Nephron (organoid): ENCODE data around the gene KIAA0040.

Source experiments
- H3K27ac Mint-ChIP-seq, 3 experiments: 2 replicates each; pipeline ENCODE4 v1.8.0; 2020; ENCODE audit warnings: mixed read lengths in 3 of 3, mild to moderate bottlenecking in 2 of 3, moderate library complexity in 1 of 3
- H3K27me3 Mint-ChIP-seq: 2 replicates; pipeline ENCODE4 v1.8.0; 2021; ENCODE audit warnings: low read depth, mild to moderate bottlenecking, moderate library complexity, mixed read lengths
- H3K36me3 Mint-ChIP-seq: 2 replicates; pipeline ENCODE4 v1.8.0; 2020; ENCODE audit warnings: low read depth, mixed read lengths
- H3K4me1 Mint-ChIP-seq: 2 replicates; pipeline ENCODE4 v1.8.0; 2020; ENCODE audit warnings: mixed read lengths
- H3K4me3 Mint-ChIP-seq, 3 experiments: 2 replicates each; pipeline ENCODE4 v1.8.0; 2020; ENCODE audit warnings: mild to moderate bottlenecking in 3 of 3, mixed read lengths in 3 of 3, moderate library complexity in 2 of 3
- H3K9me3 Mint-ChIP-seq: 2 replicates; pipeline ENCODE4 v1.8.0; 2020; ENCODE audit warnings: mixed read lengths
- CTCF ChIP-seq, 3 experiments: fragments of 200-600 bp; sonication (generic); IDR thresholded peaks; one replicate each; pipeline ENCODE4 v1.5.0; 2021; ENCODE audit warnings: antibody characterized with exemption in 3 of 3; ENCODE audit not compliant: unreplicated experiment in 3 of 3

KIAA0040 gene

DNA sequence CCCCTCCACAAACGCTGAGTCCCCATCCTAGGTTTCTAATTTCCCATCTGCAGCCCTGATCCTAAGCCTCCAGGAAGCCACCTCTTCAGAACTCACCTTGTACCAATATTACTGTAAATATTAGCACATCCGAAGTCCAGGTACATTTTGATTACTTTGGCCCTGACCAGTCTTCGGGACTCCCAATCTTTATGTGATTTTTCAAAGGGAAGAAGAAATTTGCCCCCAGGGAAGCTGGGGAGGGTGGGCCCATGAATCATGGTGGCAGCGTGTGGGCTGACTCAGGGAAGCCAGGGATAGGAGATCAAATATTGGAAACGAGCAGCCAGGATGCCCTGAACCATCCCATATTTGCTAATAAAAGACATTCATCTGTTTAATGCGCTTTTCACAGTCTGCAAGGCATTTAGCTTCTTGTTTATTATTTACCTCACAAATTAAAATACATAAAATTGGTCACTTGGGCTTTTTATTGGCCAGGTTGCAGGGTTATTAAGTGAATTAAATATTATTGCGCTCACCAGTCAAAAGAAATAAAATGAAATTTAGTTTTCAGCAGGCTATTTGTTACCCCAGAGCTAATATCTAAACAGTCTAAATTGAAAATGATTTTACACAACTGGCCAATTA, 46.6 kb downstream of the KIAA0040 start:
- Mint-ChIP-seq H3K4me1 (no peaks in the 10 kb centered on the region), H3K4me3 (no peak overlapping the region), H3K9me3 (no peaks in the 10 kb centered on the region), H3K27ac (no peak overlapping the region), H3K36me3 (no peaks in the 10 kb centered on the region), H3K27me3 (peaks cover 32% of the 10 kb centered on the region)
- TF ChIP-seq CTCF (IDR thresholded peaks at IDR 0.05; ENCODE audit: unreplicated experiment in 3 of 3), result no peak

DNA sequence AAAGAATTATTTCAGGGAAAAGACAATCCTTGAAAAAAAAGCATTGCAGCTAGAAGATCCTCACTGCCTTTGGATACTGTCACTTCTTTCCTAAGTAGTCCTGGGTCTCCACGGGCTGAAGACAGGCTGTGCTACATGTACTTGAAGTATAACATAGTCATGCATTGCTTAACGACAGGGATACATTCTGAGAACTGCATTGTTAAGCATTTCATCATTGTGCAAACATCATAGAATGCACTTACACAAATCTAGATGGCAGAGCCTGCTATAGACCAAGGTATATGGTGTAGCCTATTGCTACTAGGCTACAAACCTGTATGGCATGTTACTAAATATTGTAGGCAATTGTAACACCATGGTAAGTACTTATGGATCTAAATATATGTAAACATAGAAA, 54.0 kb downstream of the KIAA0040 start:
- TF ChIP-seq CTCF (IDR thresholded peaks at IDR 0.05; ENCODE audit: unreplicated experiment in 3 of 3), result no peak
- H3K27me3 Mint-ChIP-seq, result peaks cover 13% of the 10 kb centered on the region
- no peaks in the 10 kb centered on the region for H3K9me3 Mint-ChIP-seq

GRCh38 chr1:175137369-175137768, 55.2 kb downstream of the KIAA0040 start:
- Mint-ChIP-seq H3K27me3 (peaks cover 13% of the 10 kb centered on the region), H3K27ac (no peak overlapping the region), H3K4me1 (no peaks in the 10 kb centered on the region), H3K36me3 (no peaks in the 10 kb centered on the region), H3K9me3 (no peaks in the 10 kb centered on the region), H3K4me3 (no peak overlapping the region)
- TF ChIP-seq CTCF (IDR thresholded peaks at IDR 0.05; ENCODE audit: unreplicated experiment in 3 of 3), result no peak

More for the DNA sequence above, 54.0 kb downstream of the KIAA0040 start:
- no peaks in the 10 kb centered on the region for H3K36me3 Mint-ChIP-seq
- H3K4me1 Mint-ChIP-seq, result no peaks in the 10 kb centered on the region
- H3K4me3 Mint-ChIP-seq, result no peak overlapping the region
- H3K27ac Mint-ChIP-seq, result no peak overlapping the region

- TF ChIP-seq CTCF (IDR thresholded peaks at IDR 0.05; ENCODE audit: unreplicated experiment in 3 of 3), result no peak
- Mint-ChIP-seq H3K4me1 (no peaks in the 10 kb centered on the region), H3K4me3 (no peak overlapping the region), H3K9me3 (no peaks in the 10 kb centered on the region), H3K27ac (no peak overlapping the region), H3K27me3 (peaks cover 13% of the 10 kb centered on the region), H3K36me3 (no peaks in the 10 kb centered on the region)
Observed at GRCh38 chr1:175136246-175136645, 56.3 kb downstream of the KIAA0040 start.

- TF ChIP-seq CTCF (IDR thresholded peaks at IDR 0.05; ENCODE audit: unreplicated experiment in 3 of 3), result no peak
- Mint-ChIP-seq H3K4me1 (peaks cover 5% of the 10 kb centered on the region), H3K27ac (no peak overlapping the region), H3K27me3 (peaks cover 9% of the 10 kb centered on the region), H3K9me3 (no peaks in the 10 kb centered on the region), H3K4me3 (no peak overlapping the region), H3K36me3 (no peaks in the 10 kb centered on the region)
Observed at GRCh38 chr1:175134500-175134899, 58.1 kb downstream of the KIAA0040 start.
